ENCODE results near the gene SPAG6. TPM values are rescaled to one million over a fixed set of nuclear protein-coding genes. Genes with fewer than 3 reads are reported as not detected.

The SPAG6 gene
- total and polyA plus RNA-seq, 2 of the 4 experiments (the other 2 are of a cell fraction), result not detected

GRCh38 chr10:22458272-22459038 is 113.2 kb downstream of the SPAG6 start:
- no peak for ATAC-seq (ENCODE audit: low read depth)
- peaks cover 12% of the 10 kb centered on the region for H3K27me3 ChIP-seq (ENCODE audit: control insufficient read depth, insufficient read depth, low read length)
- TF ChIP-seq SMC3 (IDR thresholded peaks at IDR 0.05; ENCODE audit: low read depth, low read length), result no peak
- no peak overlapping the region for H2BK120ac ChIP-seq (ENCODE audit: low read depth, low read length)
- no peak overlapping the region for H2AK9ac ChIP-seq (replicated peaks; ENCODE audit: low read depth, low read length, poor library complexity)
- no peak overlapping the region for H3K18ac ChIP-seq (ENCODE audit: low read depth, low read length)
- no peak overlapping the region for H4K5ac ChIP-seq (ENCODE audit: low read depth, low read length)
- no peak overlapping the region for H3K23ac ChIP-seq (ENCODE audit: low read depth, low read length)
- no peak overlapping the region for H3K4me2 ChIP-seq (ENCODE audit: low read depth, low read length)
- in situ Hi-C loops (cut with MboI; ENCODE audit: low sequenced_read_pairs), result no loop called here
- ChIA-PET CTCF (no interaction called here), POLR2A (ENCODE audit: unreplicated experiment) (no interaction called here)
- no peak overlapping the region for H3K9ac ChIP-seq (ENCODE audit: low read depth, low read length)
- no TSS peak for BruUV-seq (replicated peaks)
- no peak overlapping the region for H2AK5ac ChIP-seq (ENCODE audit: low read depth, low read length)
- no peak for DNase-seq
- H3K4ac ChIP-seq (ENCODE audit: low read depth, low read length), result no peak overlapping the region
- H3K4me1 ChIP-seq (ENCODE audit: control insufficient read depth, insufficient read depth, low read length), result no peaks in the 10 kb centered on the region
- H3K56ac ChIP-seq (ENCODE audit: extremely low read depth, insufficient read depth, low read length), result no peak overlapping the region
- no peak overlapping the region for H3K14ac ChIP-seq (replicated peaks; ENCODE audit: low read depth, low read length)
- dilution Hi-C loops (cut with HindIII; ENCODE audit: low sequenced_read_pairs, unreplicated experiment), result no loop called here
- H2BK15ac ChIP-seq (ENCODE audit: low read depth, low read length), result no peak overlapping the region
- H3K9me3 ChIP-seq (ENCODE audit: control insufficient read depth, insufficient read depth, low read length), result no peaks in the 10 kb centered on the region
- H4K20me1 ChIP-seq (ENCODE audit: insufficient read depth, low read length), result no peaks in the 10 kb centered on the region
- no peak overlapping the region for H4K91ac ChIP-seq (ENCODE audit: insufficient read depth, low read depth, low read length)
- WGBS, 2 experiments (ENCODE audit: extremely low coverage in 2 of 2, insufficient read length in 1 of 2), result 77% methylated on average over 4 of the region's 9 CpGs; no CpG with 5 or more reads in 1 of the 2 experiments
- H2BK5ac ChIP-seq (ENCODE audit: low read depth, low read length, poor library complexity, severe bottlenecking), result no peak overlapping the region
- intact Hi-C loops (cut with micrococcal nuclease), result no loop called here
- H3K4me3 ChIP-seq (ENCODE audit: insufficient read depth, low read depth, low read length), result no peak overlapping the region
- no peaks in the 10 kb centered on the region; the same call in 1 of the 2 replicates for H3K9me1 ChIP-seq (ENCODE audit: insufficient read depth, low read length)
- H3K79me1 ChIP-seq (ENCODE audit: low read depth in 1 of 2, low read length in 2 of 2), result no peaks in the 10 kb centered on the region
- no peaks in the 10 kb centered on the region for H3K36me3 ChIP-seq (ENCODE audit: control insufficient read depth, insufficient read depth, low read length)
- H4K8ac ChIP-seq (ENCODE audit: low read depth in 2 of 2, low read length in 2 of 2), result no peak overlapping the region
- H2BK20ac ChIP-seq (ENCODE audit: low read depth, low read length), result no peak overlapping the region
- H3K27ac ChIP-seq (ENCODE audit: insufficient read depth, low read length), result no peak overlapping the region
- no peak overlapping the region for H2AFZ ChIP-seq (replicated peaks; ENCODE audit: low read length, poor library complexity)
